ENCODE data around the gene MAP4K4. TPM values are rescaled to one million over a fixed set of nuclear protein-coding genes. Genes with fewer than 3 reads are reported as not detected.
A peak's percentile ranks its signal among the peaks of the same experiment; 100 is the strongest.

MAP4K4 gene
- total RNA-seq, 1 donor from 2014 or later = 427 TPM

DNA sequence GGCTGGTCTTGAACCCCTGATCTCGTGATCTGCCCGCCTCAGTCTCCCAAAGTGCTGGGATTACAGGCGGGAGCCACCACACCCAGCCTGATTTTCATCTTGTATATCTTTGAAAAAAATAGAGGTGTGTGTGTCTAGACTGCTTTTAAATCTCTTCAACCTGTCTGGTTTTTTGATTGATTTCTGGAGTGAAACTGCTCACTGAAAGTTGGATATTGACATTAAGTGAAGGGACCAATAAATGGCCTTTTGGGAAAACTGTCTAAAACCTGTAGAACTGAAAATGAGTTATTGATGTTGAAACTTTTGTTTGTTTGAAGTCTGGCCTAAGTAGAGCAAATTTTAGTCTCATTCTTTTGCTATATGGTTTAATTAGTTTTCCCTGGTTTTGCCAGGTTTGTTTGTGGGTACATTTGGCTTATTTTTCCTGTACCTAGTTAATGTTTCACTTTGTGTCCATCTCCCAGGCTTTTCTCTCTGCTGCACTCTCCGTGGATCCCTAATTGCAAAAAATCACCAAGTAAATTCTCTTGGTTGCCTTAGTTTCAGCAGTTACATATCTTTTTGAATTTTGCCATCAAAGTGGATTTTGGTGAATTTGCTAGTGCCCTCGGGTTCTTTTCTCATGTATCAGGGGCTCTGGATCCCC lies 144.3 kb downstream of the MAP4K4 start:
- Mint-ChIP-seq H3K27ac (ENCODE audit: unreplicated experiment) (peak overlapping the region; percentile 91), H3K36me3 (ENCODE audit: low read depth, unreplicated experiment) (peaks cover 64% of the 10 kb centered on the region), H3K4me3 (ENCODE audit: unreplicated experiment) (peak overlapping the region; percentile 3), H3K4me1 (ENCODE audit: unreplicated experiment) (peaks cover 36% of the 10 kb centered on the region), H3K9me3 (ENCODE audit: unreplicated experiment) (no peaks in the 10 kb centered on the region), H3K27me3 (ENCODE audit: unreplicated experiment) (peaks cover 15% of the 10 kb centered on the region)
- TF ChIP-seq, protein P1, sequence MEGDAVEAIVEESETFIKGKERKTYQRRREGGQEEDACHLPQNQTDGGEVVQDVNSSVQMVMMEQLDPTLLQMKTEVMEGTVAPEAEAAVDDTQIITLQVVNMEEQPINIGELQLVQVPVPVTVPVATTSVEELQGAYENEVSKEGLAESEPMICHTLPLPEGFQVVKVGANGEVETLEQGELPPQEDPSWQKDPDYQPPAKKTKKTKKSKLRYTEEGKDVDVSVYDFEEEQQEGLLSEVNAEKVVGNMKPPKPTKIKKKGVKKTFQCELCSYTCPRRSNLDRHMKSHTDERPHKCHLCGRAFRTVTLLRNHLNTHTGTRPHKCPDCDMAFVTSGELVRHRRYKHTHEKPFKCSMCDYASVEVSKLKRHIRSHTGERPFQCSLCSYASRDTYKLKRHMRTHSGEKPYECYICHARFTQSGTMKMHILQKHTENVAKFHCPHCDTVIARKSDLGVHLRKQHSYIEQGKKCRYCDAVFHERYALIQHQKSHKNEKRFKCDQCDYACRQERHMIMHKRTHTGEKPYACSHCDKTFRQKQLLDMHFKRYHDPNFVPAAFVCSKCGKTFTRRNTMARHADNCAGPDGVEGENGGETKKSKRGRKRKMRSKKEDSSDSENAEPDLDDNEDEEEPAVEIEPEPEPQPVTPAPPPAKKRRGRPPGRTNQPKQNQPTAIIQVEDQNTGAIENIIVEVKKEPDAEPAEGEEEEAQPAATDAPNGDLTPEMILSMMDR (IDR thresholded peaks at IDR 0.05; ENCODE audit: unreplicated experiment) = no peak
- no peak for DNase-seq (ENCODE audit: low spot score)

GRCh38 chr2:101842471-101842870 lies 145.0 kb downstream of the MAP4K4 start:
- H3K36me3 Mint-ChIP-seq (ENCODE audit: low read depth, unreplicated experiment) = peaks cover 58% of the 10 kb centered on the region
- H3K27me3 Mint-ChIP-seq (ENCODE audit: unreplicated experiment) = peaks cover 15% of the 10 kb centered on the region
- H3K27ac Mint-ChIP-seq (ENCODE audit: unreplicated experiment) = peak overlapping the region; percentile 91
- H3K4me1 Mint-ChIP-seq (ENCODE audit: unreplicated experiment) = peaks cover 32% of the 10 kb centered on the region
- no peak for DNase-seq (ENCODE audit: low spot score)
- H3K4me3 Mint-ChIP-seq (ENCODE audit: unreplicated experiment) = peak overlapping the region; percentile 3
- H3K9me3 Mint-ChIP-seq (ENCODE audit: unreplicated experiment) = no peaks in the 10 kb centered on the region
- TF ChIP-seq, protein P1 (IDR thresholded peaks at IDR 0.05; ENCODE audit: unreplicated experiment) = no peak

GRCh38 chr2:101843048-101843447 lies 145.5 kb downstream of the MAP4K4 start:
- H3K9me3 Mint-ChIP-seq (ENCODE audit: unreplicated experiment) = no peaks in the 10 kb centered on the region
- H3K27ac Mint-ChIP-seq (ENCODE audit: unreplicated experiment) = peak overlapping the region; percentile 91
- peaks cover 32% of the 10 kb centered on the region for H3K4me1 Mint-ChIP-seq (ENCODE audit: unreplicated experiment)
- H3K36me3 Mint-ChIP-seq (ENCODE audit: low read depth, unreplicated experiment) = peaks cover 56% of the 10 kb centered on the region
- TF ChIP-seq, protein P1 (IDR thresholded peaks at IDR 0.05; ENCODE audit: unreplicated experiment) = no peak
- H3K27me3 Mint-ChIP-seq (ENCODE audit: unreplicated experiment) = peaks cover 15% of the 10 kb centered on the region
- no peak for DNase-seq (ENCODE audit: low spot score)
- H3K4me3 Mint-ChIP-seq (ENCODE audit: unreplicated experiment) = peak overlapping the region; percentile 43

- peaks cover 52% of the 10 kb centered on the region for H3K36me3 Mint-ChIP-seq (ENCODE audit: low read depth, unreplicated experiment)
- DNase-seq (ENCODE audit: low spot score) = no peak
- peak overlapping the region; percentile 91 for H3K27ac Mint-ChIP-seq (ENCODE audit: unreplicated experiment)
- H3K4me1 Mint-ChIP-seq (ENCODE audit: unreplicated experiment) = peaks cover 32% of the 10 kb centered on the region
- TF ChIP-seq, protein P1 (IDR thresholded peaks at IDR 0.05; ENCODE audit: unreplicated experiment) = no peak
- peaks cover 15% of the 10 kb centered on the region for H3K27me3 Mint-ChIP-seq (ENCODE audit: unreplicated experiment)
- no peaks in the 10 kb centered on the region for H3K9me3 Mint-ChIP-seq (ENCODE audit: unreplicated experiment)
- H3K4me3 Mint-ChIP-seq (ENCODE audit: unreplicated experiment) = peak overlapping the region; percentile 43
These were observed 146.0 kb downstream of the MAP4K4 start for GRCh38 chr2:101843471-101843870.

DNA sequence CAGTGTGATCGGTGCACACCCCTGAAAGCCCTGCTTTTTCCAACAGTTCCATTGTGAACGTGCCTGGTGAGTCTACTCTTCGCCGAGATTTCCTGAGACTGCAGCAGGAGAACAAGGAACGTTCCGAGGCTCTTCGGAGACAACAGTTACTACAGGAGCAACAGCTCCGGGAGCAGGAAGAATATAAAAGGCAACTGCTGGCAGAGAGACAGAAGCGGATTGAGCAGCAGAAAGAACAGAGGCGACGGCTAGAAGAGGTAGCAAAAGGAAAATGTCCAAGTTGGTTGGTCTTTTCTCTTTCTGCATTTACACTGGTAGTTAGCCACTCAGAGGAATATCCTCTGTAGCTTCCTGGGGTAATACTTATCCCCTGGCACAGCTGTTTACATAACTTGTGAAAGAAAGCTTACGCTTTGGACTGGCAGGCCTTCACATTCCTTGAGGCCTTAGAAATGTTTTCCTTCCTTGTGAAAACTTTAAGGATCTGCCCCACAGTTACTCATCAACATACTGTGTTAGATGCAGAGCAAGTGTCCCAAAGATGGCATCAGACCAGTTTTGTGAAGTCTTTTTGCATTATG lies 146.6 kb downstream of the MAP4K4 start:
- no peak for DNase-seq (ENCODE audit: low spot score)
- Mint-ChIP-seq H3K4me1 (ENCODE audit: unreplicated experiment) (peaks cover 32% of the 10 kb centered on the region), H3K27ac (ENCODE audit: unreplicated experiment) (peak overlapping the region; percentile 91), H3K9me3 (ENCODE audit: unreplicated experiment) (no peaks in the 10 kb centered on the region), H3K4me3 (ENCODE audit: unreplicated experiment) (peak overlapping the region; percentile 42), H3K36me3 (ENCODE audit: low read depth, unreplicated experiment) (peaks cover 51% of the 10 kb centered on the region), H3K27me3 (ENCODE audit: unreplicated experiment) (peaks cover 16% of the 10 kb centered on the region)
- TF ChIP-seq, protein P1 (IDR thresholded peaks at IDR 0.05; ENCODE audit: unreplicated experiment) = no peak

Measured in endothelial cell (in vitro differentiated cells).